ENCODE results near the gene EDAR.

EDAR gene

GRCh38 chr2:108967757-108968156, 21.3 kb downstream of the EDAR start:
- DNase-seq (ENCODE audit: low read depth) = no peak

- peak; percentile 31 for DNase-seq (ENCODE audit: low read depth)
These were observed 23.3 kb downstream of the EDAR start for GRCh38 chr2:108965540-108966289.

GRCh38 chr2:108963057-108963456, 26.0 kb downstream of the EDAR start:
- no peak for DNase-seq (ENCODE audit: low read depth)

GRCh38 chr2:108961796-108962195, 27.2 kb downstream of the EDAR start:
- DNase-seq (ENCODE audit: low read depth) = no peak

- DNase-seq (ENCODE audit: low read depth) = no peak
These were observed 29.0 kb downstream of the EDAR start for GRCh38 chr2:108960006-108960405.

GRCh38 chr2:108959401-108959800, 29.6 kb downstream of the EDAR start:
- DNase-seq (ENCODE audit: low read depth) = no peak

- DNase-seq (ENCODE audit: low read depth) = no peak
These were observed 30.2 kb downstream of the EDAR start for GRCh38 chr2:108958632-108959341.

- no peak for DNase-seq (ENCODE audit: low read depth)
These were observed 31.0 kb downstream of the EDAR start for GRCh38 chr2:108958002-108958401.

GRCh38 chr2:108956375-108956774, 32.6 kb downstream of the EDAR start:
- no peak for DNase-seq (ENCODE audit: low read depth)

- no peak for DNase-seq (ENCODE audit: low read depth)
These were observed 38.5 kb downstream of the EDAR start for GRCh38 chr2:108950369-108951135.

GRCh38 chr2:108949316-108950239, 39.4 kb downstream of the EDAR start:
- no peak for DNase-seq (ENCODE audit: low read depth)

- no peak for DNase-seq (ENCODE audit: low read depth)
These were observed 41.6 kb downstream of the EDAR start for GRCh38 chr2:108947271-108947907.

GRCh38 chr2:108946442-108946841, 42.6 kb downstream of the EDAR start:
- DNase-seq (ENCODE audit: low read depth) = no peak

- DNase-seq (ENCODE audit: low read depth) = no peak
These were observed 43.1 kb downstream of the EDAR start for GRCh38 chr2:108945969-108946368.

- no peak for DNase-seq (ENCODE audit: low read depth)
These were observed 44.3 kb downstream of the EDAR start for GRCh38 chr2:108944601-108945331.

GRCh38 chr2:108943751-108944150, 45.3 kb downstream of the EDAR start:
- DNase-seq (ENCODE audit: low read depth) = no peak

- DNase-seq (ENCODE audit: low read depth) = no peak
These were observed 46.1 kb downstream of the EDAR start for GRCh38 chr2:108942888-108943287.

GRCh38 chr2:108942231-108942825, 46.7 kb downstream of the EDAR start:
- DNase-seq (ENCODE audit: low read depth) = no peak

- no peak for DNase-seq (ENCODE audit: low read depth)
These were observed 47.3 kb downstream of the EDAR start for GRCh38 chr2:108941767-108942166.

GRCh38 chr2:108941161-108941665, 47.8 kb downstream of the EDAR start:
- DNase-seq (ENCODE audit: low read depth) = no peak
